GM12865 (cell line): Measurements from ENCODE around the gene PCDHGA10.
A peak's percentile ranks its signal among the peaks of the same experiment; 100 is the strongest.
"Not testable (repeated sequence)": the region's sequence is repeated elsewhere in the genome, so short reads cannot be mapped to it uniquely, and the experiment has no call there.

Experiments used
- DNase-seq: peaks from one replicate; pipeline ENCODE4 v3.0.0; 2010; ENCODE audit warnings: low read depth
- H3K4me3 ChIP-seq: 2 replicates; pipeline ENCODE4 v1.5.1; 2011; ENCODE audit warnings: mild to moderate bottlenecking, low read depth, low read length, control low read depth
- TF ChIP-seq, protein P1 (sequence below): IDR thresholded peaks from 2 replicates; pipeline ENCODE4 v1.5.1; 2011; ENCODE audit warnings: low read length, control low read depth, low read depth, inconsistent platforms; ENCODE audit not compliant: insufficient read depth; ENCODE audit errors: missing control alignments

Gene PCDHGA10

DNA sequence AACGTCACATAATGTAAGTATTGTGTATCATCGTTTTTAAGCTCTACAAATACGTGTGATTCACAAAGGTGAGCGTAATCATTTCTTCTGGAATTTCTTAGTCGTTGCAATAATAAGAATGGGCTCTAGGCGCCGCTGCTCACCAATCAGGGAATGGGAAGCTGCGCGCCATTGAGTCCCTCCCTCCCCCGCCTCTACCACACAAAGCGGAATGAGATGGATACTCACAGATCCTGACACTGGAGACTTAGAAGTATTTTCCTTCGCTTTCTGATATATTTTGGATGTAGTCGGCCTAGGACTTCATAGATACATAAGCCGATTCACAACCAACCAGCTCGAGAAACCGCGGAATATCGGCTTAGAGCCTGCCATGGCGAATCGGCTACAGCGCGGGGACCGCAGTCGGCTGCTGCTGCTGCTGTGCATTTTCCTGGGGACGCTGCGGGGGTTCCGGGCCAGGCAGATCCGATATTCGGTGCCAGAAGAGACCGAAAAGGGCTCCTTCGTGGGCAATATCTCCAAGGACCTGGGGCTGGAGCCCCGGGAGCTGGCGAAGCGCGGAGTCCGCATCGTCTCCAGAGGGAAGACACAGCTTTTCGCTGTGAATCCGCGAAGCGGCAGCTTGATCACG, 8.2 kb downstream of the PCDHGA10 start, which contains the start of gene PCDHGA11:
Gene PCDHGA11, plus strand, starts transcription at position 197 of the 634 bp plus-strand sequence. Its CDS starts 177 bp downstream, at position 374.
- TF ChIP-seq, protein P1, sequence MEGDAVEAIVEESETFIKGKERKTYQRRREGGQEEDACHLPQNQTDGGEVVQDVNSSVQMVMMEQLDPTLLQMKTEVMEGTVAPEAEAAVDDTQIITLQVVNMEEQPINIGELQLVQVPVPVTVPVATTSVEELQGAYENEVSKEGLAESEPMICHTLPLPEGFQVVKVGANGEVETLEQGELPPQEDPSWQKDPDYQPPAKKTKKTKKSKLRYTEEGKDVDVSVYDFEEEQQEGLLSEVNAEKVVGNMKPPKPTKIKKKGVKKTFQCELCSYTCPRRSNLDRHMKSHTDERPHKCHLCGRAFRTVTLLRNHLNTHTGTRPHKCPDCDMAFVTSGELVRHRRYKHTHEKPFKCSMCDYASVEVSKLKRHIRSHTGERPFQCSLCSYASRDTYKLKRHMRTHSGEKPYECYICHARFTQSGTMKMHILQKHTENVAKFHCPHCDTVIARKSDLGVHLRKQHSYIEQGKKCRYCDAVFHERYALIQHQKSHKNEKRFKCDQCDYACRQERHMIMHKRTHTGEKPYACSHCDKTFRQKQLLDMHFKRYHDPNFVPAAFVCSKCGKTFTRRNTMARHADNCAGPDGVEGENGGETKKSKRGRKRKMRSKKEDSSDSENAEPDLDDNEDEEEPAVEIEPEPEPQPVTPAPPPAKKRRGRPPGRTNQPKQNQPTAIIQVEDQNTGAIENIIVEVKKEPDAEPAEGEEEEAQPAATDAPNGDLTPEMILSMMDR = peak; percentile 51
- peak within 1 kb of the TSS; percentile 65 for H3K4me3 ChIP-seq
- peak; percentile 77 for DNase-seq

DNA sequence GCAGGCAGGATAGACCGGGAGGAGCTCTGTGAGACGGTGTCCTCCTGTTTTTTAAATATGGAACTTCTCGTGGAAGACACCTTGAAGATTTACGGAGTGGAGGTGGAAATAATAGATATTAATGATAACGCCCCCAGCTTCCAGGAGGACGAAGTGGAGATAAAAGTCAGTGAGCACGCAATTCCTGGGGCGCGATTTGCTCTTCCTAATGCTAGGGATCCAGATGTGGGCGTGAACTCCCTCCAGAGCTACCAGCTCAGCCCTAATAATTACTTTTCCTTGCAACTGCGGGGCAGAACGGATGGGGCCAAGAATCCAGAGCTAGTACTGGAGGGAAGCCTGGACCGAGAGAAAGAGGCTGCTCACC, 8.7 kb downstream of the PCDHGA10 start:
- TF ChIP-seq, protein P1 = no peak
- no peak for DNase-seq
- peak overlapping the region; percentile 65 for H3K4me3 ChIP-seq

DNA sequence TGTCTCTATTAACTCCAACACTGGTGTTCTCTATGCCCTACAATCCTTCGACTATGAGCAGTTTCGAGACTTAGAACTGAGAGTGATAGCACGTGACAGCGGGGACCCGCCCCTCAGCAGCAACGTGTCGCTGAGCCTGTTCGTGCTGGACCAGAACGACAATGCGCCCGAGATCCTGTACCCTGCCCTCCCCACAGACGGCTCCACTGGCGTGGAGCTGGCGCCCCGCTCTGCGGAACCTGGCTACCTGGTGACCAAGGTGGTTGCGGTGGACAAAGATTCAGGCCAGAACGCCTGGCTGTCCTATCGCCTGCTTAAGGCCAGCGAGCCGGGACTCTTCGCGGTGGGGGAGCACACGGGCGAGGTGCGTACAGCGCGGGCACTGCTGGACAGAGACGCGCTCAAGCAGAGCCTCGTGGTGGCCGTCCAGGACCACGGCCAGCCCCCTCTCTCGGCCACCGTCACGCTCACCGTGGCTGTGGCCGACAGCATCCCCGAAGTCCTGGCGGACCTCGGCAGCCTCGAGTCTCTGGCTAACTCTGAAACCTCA, 10.0 kb downstream of the PCDHGA10 start:
- DNase-seq = no peak
- no peak overlapping the region for H3K4me3 ChIP-seq
- TF ChIP-seq, protein P1 = no peak

DNA sequence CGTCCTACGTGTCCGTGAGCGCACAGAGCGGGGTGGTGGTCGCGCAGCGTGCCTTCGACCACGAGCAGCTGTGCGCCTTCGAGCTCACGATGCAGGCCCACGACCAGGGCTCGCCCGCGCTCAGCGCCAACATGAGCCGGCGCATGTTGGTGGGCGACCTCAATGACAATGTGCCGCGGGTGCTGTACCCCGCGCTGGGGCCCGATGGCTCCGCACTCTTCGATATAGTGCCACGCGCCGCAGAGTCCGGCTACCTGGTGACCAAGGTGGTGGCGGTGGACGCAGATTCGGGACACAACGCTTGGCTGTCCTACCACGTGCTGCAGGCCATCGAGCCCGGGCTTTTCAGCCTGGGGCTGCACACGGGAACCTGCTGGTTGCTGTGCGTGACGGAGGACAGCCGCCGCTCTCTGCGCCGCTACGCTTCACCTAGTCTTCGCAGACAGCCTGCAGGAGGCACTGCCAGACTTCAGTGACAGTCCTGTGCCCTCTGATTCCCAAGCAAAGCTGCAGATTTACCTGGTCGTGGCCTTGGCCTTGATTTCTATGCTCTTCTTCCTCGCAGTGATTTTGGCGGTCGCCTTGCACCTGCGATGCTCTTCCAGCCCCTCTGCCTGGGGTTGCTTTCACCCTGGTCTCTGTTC, 15.1 kb downstream of the PCDHGA10 start:
- no peak overlapping the region for H3K4me3 ChIP-seq
- DNase-seq = no peak
- TF ChIP-seq, protein P1 = no peak

DNA sequence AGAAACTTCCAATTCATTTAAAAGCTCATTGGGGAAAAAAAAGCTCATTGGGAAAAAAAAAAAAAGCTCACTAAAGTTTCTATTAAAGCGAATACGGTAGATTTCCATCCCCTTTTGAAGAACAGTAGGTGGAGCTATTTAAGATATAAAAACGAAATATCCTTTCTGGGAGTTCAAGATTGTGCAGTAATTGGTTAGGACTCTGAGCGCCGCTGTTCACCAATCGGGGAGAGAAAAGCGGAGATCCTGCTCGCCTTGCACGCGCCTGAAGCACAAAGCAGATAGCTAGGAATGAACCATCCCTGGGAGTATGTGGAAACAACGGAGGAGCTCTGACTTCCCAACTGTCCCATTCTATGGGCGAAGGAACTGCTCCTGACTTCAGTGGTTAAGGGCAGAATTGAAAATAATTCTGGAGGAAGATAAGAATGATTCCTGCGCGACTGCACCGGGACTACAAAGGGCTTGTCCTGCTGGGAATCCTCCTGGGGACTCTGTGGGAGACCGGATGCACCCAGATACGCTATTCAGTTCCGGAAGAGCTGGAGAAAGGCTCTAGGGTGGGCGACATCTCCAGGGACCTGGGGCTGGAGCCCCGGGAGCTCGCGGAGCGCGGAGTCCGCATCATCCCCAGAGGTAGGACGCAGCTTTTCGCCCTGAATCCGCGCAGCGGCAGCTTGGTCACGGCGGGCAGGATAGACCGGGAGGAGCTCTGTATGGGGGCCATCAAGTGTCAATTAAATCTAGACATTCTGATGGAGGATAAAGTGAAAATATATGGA, 17.7 kb downstream of the PCDHGA10 start, which contains the start of gene PCDHGA12:
Gene PCDHGA12, plus strand, starts transcription at position 176 of the 782 bp plus-strand sequence. Its CDS starts 253 bp downstream, at position 429.
- peak within 1 kb of the TSS; percentile 79 for H3K4me3 ChIP-seq
- peak; percentile 91 for DNase-seq
- TF ChIP-seq, protein P1 = peak; percentile 75

DNA sequence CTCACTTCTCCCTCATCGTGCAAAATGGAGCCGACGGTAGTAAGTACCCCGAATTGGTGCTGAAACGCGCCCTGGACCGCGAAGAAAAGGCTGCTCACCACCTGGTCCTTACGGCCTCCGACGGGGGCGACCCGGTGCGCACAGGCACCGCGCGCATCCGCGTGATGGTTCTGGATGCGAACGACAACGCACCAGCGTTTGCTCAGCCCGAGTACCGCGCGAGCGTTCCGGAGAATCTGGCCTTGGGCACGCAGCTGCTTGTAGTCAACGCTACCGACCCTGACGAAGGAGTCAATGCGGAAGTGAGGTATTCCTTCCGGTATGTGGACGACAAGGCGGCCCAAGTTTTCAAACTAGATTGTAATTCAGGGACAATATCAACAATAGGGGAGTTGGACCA, 18.5 kb downstream of the PCDHGA10 start:
- DNase-seq = peak; percentile 76
- peak overlapping the region; percentile 79 for H3K4me3 ChIP-seq

DNA sequence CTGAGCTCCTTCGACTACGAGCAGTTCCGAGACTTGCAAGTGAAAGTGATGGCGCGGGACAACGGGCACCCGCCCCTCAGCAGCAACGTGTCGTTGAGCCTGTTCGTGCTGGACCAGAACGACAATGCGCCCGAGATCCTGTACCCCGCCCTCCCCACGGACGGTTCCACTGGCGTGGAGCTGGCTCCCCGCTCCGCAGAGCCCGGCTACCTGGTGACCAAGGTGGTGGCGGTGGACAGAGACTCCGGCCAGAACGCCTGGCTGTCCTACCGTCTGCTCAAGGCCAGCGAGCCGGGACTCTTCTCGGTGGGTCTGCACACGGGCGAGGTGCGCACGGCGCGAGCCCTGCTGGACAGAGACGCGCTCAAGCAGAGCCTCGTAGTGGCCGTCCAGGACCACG, 19.5 kb downstream of the PCDHGA10 start:
- not testable (repeated sequence) for DNase-seq, H3K4me3 ChIP-seq

More for the DNA sequence above, 18.5 kb downstream of the PCDHGA10 start:
- TF ChIP-seq, protein P1 = no peak

DNA sequence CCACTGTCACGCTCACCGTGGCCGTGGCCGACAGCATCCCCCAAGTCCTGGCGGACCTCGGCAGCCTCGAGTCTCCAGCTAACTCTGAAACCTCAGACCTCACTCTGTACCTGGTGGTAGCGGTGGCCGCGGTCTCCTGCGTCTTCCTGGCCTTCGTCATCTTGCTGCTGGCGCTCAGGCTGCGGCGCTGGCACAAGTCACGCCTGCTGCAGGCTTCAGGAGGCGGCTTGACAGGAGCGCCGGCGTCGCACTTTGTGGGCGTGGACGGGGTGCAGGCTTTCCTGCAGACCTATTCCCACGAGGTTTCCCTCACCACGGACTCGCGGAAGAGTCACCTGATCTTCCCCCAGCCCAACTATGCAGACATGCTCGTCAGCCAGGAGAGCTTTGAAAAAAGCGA, 19.9 kb downstream of the PCDHGA10 start:
- H3K4me3 ChIP-seq, DNase-seq: not testable (repeated sequence)
